ENCODE data around the gene SLX4IP. TPM values are rescaled to one million over a fixed set of nuclear protein-coding genes. Genes with fewer than 3 reads are reported as not detected.

SLX4IP gene
- polyA plus RNA-seq, 2 of the 4 experiments (the other 2 are of a cell fraction): 3.4 to 7.5 TPM

GRCh38 chr20:10667077-10667401 is 231.9 kb downstream of the SLX4IP start:
- TF ChIP-seq CHD4 (IDR thresholded peaks at IDR 0.05; ENCODE audit: borderline replicate concordance) (no peak), FOSB (CRISPR knock-in tag; IDR thresholded peaks at IDR 0.05) (no peak), MAZ (IDR thresholded peaks at IDR 0.05; ENCODE audit: borderline replicate concordance, low read depth, low read length) (no peak), JUN (IDR thresholded peaks at IDR 0.05) (no peak), EP300 (IDR thresholded peaks at IDR 0.05) (no peak), HOXB13 (CRISPR knock-in tag; IDR thresholded peaks at IDR 0.05; ENCODE audit: low read depth) (no peak), POLR2A (IDR thresholded peaks at IDR 0.05; ENCODE audit: low read length) (no peak), ZNF302 (CRISPR knock-in tag; IDR thresholded peaks at IDR 0.05) (no peak), ZFP36 (IDR thresholded peaks at IDR 0.05; ENCODE audit: borderline replicate concordance, partially characterized antibody) (no peak), RFX5 (IDR thresholded peaks at IDR 0.05) (no peak), HEYL (CRISPR knock-in tag; IDR thresholded peaks at IDR 0.05) (no peak), FOXS1 (CRISPR knock-in tag; IDR thresholded peaks at IDR 0.05) (no peak), SREBF2 (IDR thresholded peaks at IDR 0.05) (no peak), POLR2AphosphoS2 (conservative IDR thresholded peaks at IDR 0.05; ENCODE audit: low read length) (no peak), TP53 (CRISPR knock-in tag; IDR thresholded peaks at IDR 0.05) (no peak)
- 95% methylated on average over 21 of the region's 21 CpGs for WGBS (ENCODE audit: missing lambda C conversion rate)
- POLR2A ChIA-PET: interaction anchor here (1.2 kb wide), 1 partner anchor 541 kb away, joined by 5 read pairs; no protein-coding TSS in a partner anchor
- no peaks in the 10 kb centered on the region for H3K9me3 ChIP-seq
- H3K4me2 ChIP-seq: peak overlapping the region; percentile 91
- no peak overlapping the region for H3K4me3 ChIP-seq
- no peak for FAIRE-seq
- peaks cover 80% of the 10 kb centered on the region for H3K4me1 ChIP-seq
- DNase-seq (ENCODE audit: low read depth in 1 of 2, low spot score in 1 of 2): no peak
- CTCF ChIA-PET: interaction anchor here (1.0 to 2.0 kb wide), 3 partner anchors 16 to 720 kb away, joined by 3 to 5 read pairs (median 4); no protein-coding TSS in a partner anchor
- peak overlapping the region in 1 of 2 experiments; percentile 82; a peak in 3 of 6 replicates for H3K27ac ChIP-seq
- ATAC-seq: no peak

GRCh38 chr20:10667560-10668167 is 232.6 kb downstream of the SLX4IP start:
- TF ChIP-seq CEBPB (IDR thresholded peaks at IDR 0.05) (no peak), SMC3 (IDR thresholded peaks at IDR 0.05) (no peak), RNF2 (IDR thresholded peaks at IDR 0.05; ENCODE audit: borderline replicate concordance, low read depth) (no peak), ELK1 (IDR thresholded peaks at IDR 0.05; ENCODE audit: low read depth, low read length) (no peak), SREBF2 (IDR thresholded peaks at IDR 0.05) (no peak), EP300 (IDR thresholded peaks at IDR 0.05) (no peak)
- Histone ChIP-seq H3K4me3 (no peak overlapping the region), H3K4me2 (peak overlapping the region; percentile 91), H3K9me3 (no peaks in the 10 kb centered on the region), H3K27ac (peak overlapping the region in 1 of 2 experiments; percentile 82; a peak in 2 of 6 replicates), H3K4me1 (peaks cover 75% of the 10 kb centered on the region)
- no peak for DNase-seq (ENCODE audit: low read depth in 1 of 2, low spot score in 1 of 2)
- ChIA-PET POLR2A (interaction anchor here (1.2 kb wide), 1 partner anchor 540 kb away, joined by 5 read pairs; no protein-coding TSS in a partner anchor), CTCF (interaction anchor here (0.6 to 2.0 kb wide), 7 partner anchors 17 to 877 kb away, joined by 3 to 7 read pairs (median 4); no protein-coding TSS in a partner anchor)
- FAIRE-seq: no peak
- no peak for ATAC-seq
- WGBS (ENCODE audit: missing lambda C conversion rate): 96% methylated on average over 6 of the region's 6 CpGs

GRCh38 chr20:10668677-10669368 is 233.7 kb downstream of the SLX4IP start:
- ChIA-PET POLR2A (no interaction called here), CTCF (interaction anchor here (0.6 to 2.0 kb wide), 8 partner anchors 13 to 690 kb away, joined by 3 to 7 read pairs (median 3); no protein-coding TSS in a partner anchor)
- peak; percentile 6 to 39; a peak in 1 of 4 replicates for TF ChIP-seq CEBPB (IDR thresholded peaks at IDR 0.05)
- no peak for TF ChIP-seq POLR2A (IDR thresholded peaks at IDR 0.05; ENCODE audit: low read length)
- no peak for TF ChIP-seq EP300 (IDR thresholded peaks at IDR 0.05)
- no peak for TF ChIP-seq MAFK (IDR thresholded peaks at IDR 0.05; ENCODE audit: partially characterized antibody)
- no peak for TF ChIP-seq HMGXB4 (CRISPR knock-in tag; IDR thresholded peaks at IDR 0.05; ENCODE audit: borderline replicate concordance)
- TF ChIP-seq KDM5A (IDR thresholded peaks at IDR 0.05): no peak
- 88% methylated on average over 7 of the region's 7 CpGs for WGBS (ENCODE audit: missing lambda C conversion rate)
- Histone ChIP-seq H3K4me2 (peak overlapping the region; percentile 91), H3K9me3 (no peaks in the 10 kb centered on the region), H3K4me1 (peaks cover 63% of the 10 kb centered on the region), H3K27ac (peak overlapping the region in 1 of 2 experiments; percentile 35; a peak in 3 of 6 replicates), H3K4me3 (peak overlapping the region; percentile 92; the same call in 2 of the 3 replicates)
- ATAC-seq (no peak), DNase-seq (ENCODE audit: low read depth in 1 of 2, low spot score in 1 of 2) (no peak), FAIRE-seq (no peak)
